Peyer's patch (tissue), 4 donors: ENCODE results near the gene SUPV3L1.

Source experiments
- POLR2A ChIP-seq, 2 donors: fragments of 450-650 bp; IDR thresholded peaks; one replicate each; pipeline ENCODE4 v1.5.1; 2017; ENCODE audit warnings: antibody characterized with exemption in 2 of 2, mild to moderate bottlenecking in 2 of 2, moderate library complexity in 2 of 2
- TF ChIP-seq, protein P1 (sequence below), 6 experiments: fragments of 450-650 bp in 4 of 6; fragments of 200-600 bp in 2 of 6; sonication (generic) in 1 of 6; IDR thresholded peaks; one replicate each; pipeline ENCODE4 v1.5.1; 2017 to 2019; ENCODE audit warnings: antibody characterized with exemption in 6 of 6, mild to moderate bottlenecking in 3 of 6, moderate library complexity in 1 of 6

GRCh38 chr10:69145329-69145728 lies 34.7 kb upstream of the SUPV3L1 start:
- TF ChIP-seq, protein P1, sequence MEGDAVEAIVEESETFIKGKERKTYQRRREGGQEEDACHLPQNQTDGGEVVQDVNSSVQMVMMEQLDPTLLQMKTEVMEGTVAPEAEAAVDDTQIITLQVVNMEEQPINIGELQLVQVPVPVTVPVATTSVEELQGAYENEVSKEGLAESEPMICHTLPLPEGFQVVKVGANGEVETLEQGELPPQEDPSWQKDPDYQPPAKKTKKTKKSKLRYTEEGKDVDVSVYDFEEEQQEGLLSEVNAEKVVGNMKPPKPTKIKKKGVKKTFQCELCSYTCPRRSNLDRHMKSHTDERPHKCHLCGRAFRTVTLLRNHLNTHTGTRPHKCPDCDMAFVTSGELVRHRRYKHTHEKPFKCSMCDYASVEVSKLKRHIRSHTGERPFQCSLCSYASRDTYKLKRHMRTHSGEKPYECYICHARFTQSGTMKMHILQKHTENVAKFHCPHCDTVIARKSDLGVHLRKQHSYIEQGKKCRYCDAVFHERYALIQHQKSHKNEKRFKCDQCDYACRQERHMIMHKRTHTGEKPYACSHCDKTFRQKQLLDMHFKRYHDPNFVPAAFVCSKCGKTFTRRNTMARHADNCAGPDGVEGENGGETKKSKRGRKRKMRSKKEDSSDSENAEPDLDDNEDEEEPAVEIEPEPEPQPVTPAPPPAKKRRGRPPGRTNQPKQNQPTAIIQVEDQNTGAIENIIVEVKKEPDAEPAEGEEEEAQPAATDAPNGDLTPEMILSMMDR (IDR thresholded peaks at IDR 0.05): no peak
- no peak for TF ChIP-seq POLR2A (IDR thresholded peaks at IDR 0.05)
